KBM-7 (cell line): ENCODE data around the gene DBF4.
"Not testable (repeated sequence)": the region's sequence is repeated elsewhere in the genome, so short reads cannot be mapped to it uniquely, and the experiment has no call there.

Source experiments
- DNase-seq: peaks from one replicate; pipeline ENCODE4 v3.0.0-alpha.2; 2015
- in situ Hi-C: fragments of 300-500 bp; cut with MboI; formaldehyde crosslinking; loops from 2 replicates; pipeline ENCODE4 v1.14.3; 2020; ENCODE audit warnings: low sequenced_read_pairs, low pct_unique_long_range_greater_than_20kb, mixed read lengths

DBF4 gene, protein sequence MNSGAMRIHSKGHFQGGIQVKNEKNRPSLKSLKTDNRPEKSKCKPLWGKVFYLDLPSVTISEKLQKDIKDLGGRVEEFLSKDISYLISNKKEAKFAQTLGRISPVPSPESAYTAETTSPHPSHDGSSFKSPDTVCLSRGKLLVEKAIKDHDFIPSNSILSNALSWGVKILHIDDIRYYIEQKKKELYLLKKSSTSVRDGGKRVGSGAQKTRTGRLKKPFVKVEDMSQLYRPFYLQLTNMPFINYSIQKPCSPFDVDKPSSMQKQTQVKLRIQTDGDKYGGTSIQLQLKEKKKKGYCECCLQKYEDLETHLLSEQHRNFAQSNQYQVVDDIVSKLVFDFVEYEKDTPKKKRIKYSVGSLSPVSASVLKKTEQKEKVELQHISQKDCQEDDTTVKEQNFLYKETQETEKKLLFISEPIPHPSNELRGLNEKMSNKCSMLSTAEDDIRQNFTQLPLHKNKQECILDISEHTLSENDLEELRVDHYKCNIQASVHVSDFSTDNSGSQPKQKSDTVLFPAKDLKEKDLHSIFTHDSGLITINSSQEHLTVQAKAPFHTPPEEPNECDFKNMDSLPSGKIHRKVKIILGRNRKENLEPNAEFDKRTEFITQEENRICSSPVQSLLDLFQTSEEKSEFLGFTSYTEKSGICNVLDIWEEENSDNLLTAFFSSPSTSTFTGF

DNA sequence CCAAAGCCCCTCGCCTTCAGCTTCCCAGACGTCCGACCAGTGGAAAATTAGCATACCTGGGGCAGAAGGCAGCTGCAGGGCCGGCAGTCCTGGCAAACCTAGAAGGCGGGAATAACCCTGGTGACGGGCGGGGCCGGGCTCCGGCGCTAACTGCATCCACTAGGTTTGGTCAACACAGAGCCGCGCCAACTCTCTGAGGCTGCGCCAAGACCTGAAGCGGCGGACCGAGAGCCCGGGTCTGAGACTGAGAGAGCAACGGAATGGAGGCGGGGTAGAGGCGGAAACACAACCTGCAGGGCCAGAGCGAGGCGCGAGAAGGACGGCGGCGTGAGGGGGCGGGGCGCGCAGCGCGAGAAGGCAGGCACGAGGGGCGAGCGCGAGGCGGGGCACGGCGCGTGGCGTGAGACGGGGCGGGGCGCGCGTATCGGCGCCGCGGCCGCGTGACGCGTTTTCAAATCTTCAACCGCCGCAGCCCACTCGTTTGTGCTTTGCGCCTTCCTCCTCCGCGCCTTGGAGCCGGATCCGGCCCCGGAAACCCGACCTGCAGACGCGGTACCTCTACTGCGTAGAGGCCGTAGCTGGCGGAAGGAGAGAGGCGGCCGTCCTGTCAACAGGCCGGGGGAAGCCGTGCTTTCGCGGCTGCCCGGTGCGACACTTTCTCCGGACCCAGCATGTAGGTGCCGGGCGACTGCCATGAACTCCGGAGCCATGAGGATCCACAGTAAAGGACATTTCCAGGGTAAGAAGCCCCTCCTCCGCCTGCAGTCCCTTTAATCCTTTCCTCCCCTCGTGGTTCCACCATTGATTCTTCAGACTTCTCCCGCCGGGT, at the start of gene DBF4, which contains the start of gene SLC25A40:
TSS of gene DBF4 (plus strand) at position 454 of the 829 bp plus-strand sequence. CDS start at position 694, 240 bp downstream.
TSS of gene SLC25A40 (minus strand) at position 321 of the 829 bp plus-strand sequence. CDS start 17,633 bp downstream, outside the sequence.
- in situ Hi-C loops = no loop called here
- peak; percentile 97 for DNase-seq

DNA sequence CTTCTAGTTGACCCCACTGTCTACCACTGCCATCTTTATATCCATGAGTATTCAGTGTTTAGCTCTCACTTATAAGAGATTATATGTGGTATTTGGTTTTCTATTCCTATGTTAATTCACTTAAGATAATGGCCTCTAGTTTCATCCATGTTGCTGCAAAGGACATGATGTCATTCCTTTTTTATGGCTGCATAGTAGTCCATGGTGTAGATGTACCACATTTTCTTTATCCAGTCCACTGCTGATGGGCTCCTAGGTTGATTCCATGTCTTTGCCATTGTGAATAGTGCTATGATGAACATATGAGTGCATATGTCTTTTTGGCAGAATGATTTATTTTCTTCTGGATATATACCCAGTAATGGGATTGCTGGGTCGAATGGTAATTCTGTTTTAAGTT, 47.9 kb upstream of the DBF4 start:
- in situ Hi-C loops, DNase-seq: not testable (repeated sequence)

DNA sequence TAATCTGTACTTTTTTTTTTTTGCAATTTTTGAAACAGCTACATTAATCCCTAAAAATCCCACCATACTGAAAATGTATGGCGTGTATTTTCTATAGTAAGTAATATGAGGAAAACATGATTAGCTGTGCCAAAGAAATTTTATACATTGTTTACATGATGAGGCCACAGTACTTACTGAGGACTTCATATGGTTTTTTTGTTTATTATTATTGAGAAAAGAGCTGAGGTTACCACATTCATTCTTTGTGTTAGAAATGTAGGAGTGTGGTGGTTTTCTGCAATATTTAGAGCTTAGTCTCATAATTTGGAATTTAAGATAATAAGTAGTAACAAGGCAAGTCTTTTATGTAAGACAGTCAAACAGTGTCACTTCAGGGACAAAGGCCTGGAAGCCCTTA, 45.2 kb upstream of the DBF4 start:
- no peak for DNase-seq
- in situ Hi-C loops = no loop called here

DNA sequence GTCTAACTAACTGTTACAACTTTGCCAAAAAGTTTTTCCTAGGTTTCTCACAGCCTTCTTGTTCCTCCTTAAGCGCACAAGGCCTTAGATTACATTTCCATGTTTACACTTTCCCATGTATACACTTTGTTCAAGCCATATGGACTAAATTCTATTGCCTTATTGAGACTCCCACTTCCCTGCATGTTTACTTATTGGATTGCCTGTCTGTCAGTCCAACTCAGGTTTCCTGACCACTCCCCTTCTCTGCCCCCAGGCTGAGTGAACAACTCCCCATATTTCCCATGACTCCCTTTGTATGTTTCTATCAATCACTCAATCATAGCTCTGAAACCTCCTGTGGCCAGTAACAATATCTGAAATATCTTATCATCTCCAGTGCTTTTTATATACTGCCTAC, 43.2 kb upstream of the DBF4 start:
- DNase-seq = no peak
- in situ Hi-C loops = no loop called here

DNA sequence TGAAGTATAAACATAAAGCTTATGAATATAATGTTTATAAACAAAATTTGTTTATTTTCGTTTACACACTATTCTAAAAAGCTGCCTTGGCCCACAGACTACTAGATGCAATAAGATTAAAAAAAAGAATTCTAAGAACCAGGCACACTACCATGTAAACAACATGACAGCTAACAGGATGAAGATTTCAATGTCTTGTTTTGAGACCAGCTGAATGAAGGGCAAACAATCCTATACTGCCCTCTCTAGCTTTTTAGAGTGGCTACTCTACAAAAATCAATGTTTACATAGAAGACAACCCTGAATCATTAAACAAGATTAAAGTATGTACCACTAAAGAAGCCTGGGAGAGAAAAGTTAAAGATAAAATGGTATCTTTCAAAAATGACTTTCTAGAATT, 38.7 kb upstream of the DBF4 start:
- DNase-seq = no peak
- in situ Hi-C loops = no loop called here

DNA sequence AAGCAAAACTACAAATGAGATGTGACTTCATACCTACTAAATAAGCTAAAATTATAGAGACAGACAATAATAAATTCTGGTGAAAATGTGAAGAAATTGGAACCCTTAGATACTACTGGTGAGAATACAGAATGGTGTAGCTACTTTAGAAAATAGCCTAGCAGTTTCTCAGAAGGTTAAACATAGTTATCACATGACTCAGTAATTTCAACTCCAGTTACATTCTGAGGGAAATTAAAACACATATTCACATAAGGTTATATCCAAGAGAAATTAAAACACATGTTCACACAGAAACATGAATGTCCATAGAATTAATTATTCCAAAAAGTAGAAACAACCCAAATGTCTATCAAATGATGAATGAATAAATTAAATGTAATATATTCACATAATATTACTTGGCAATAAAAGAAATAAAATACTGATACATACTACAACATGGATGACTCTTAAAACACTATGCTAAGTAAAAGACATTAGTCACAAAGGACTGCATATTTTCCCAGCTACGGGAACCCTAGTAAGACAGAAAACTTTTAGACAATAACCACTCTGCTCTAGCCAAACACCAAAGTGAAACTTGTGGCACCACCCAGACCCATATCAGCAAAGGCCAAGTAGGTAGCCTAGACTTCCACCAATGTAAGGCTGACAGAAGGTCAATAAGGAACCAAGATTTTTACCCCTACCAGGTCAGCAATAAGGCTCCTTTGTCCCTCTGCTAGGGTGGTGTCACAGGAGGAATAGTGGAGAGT, 25.3 kb upstream of the DBF4 start:
- no peak for DNase-seq
- in situ Hi-C loops = no loop called here

DNA sequence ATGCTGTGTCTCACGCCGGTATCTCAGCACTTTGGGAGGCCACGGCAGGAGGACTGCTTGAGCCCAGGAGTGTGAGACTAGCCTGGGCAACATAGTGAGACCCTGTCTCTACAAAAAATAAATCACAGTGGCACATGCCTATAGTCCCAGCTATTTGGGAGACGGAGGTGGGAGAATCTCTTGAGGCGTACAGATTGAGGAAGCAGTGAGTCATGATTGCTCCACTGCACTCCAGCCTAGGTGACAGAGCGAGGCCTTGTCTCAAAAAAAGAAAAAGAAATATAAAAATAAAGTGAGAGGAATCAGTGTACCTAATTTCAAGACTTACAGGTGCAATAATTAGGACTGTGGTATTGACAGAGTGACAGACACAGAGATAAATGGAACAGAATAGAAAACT, 24.0 kb upstream of the DBF4 start:
- in situ Hi-C loops = no loop called here
- DNase-seq = no peak

DNA sequence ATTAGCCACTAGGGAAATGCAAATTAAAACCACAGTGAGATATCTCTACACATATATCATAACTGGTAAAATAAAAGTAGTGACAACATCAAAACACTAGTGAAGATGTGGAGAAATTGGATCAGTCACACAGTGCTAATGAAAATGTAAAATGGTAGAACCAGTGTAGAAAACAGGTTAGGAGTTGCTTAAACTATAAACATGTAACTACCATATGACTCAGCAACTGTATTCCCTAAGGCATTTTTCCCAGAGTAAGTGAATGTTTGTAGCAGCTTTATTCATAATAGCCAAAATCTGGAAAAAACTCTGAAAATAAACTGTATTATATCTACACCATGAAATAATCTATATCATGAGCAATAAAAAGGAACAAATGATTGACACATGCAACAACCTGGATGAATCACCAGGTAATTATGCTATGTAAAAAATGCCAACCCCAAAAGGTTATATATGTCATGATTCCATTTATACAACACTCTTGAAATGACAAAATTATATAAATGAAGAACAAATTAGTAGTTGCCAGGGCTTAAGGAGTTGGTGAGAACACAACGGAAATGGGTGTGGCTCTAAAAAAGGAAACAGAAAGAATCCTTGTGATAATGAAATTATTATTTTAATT, 22.9 kb upstream of the DBF4 start:
- in situ Hi-C loops = no loop called here

DNA sequence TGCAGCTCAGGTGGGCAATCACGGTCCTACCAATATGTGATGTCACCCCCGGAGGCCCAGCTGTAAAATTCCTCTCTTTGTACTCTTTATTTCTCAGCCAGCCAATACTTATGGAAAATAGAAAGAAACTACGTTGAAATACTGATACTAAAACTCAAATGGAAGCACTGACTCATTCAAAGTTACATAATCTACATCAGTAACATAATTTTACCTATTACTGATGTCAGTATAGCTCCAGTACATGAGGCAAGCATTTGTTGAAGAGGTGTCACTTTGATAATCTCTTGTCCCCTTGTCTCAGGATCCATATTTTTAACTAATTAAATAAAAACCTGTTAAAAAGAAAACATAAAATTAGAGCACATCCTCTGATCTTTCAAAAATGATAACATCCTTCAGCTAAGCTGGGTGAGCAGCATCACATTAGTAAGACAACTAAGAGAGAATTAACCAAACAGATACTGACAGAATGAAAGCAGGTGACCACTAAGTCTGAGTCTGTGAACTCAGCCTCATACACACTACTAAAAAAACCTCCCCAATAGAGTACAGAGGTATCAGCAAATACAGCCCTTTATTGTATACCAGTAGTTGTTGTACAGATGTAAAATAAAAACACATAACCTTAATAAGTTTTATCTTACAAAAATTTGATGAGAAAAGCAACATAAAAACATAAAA, 17.7 kb upstream of the DBF4 start:
- no peak for DNase-seq
- in situ Hi-C loops = no loop called here

More for the DNA sequence above, 22.9 kb upstream of the DBF4 start:
- DNase-seq = no peak

DNA sequence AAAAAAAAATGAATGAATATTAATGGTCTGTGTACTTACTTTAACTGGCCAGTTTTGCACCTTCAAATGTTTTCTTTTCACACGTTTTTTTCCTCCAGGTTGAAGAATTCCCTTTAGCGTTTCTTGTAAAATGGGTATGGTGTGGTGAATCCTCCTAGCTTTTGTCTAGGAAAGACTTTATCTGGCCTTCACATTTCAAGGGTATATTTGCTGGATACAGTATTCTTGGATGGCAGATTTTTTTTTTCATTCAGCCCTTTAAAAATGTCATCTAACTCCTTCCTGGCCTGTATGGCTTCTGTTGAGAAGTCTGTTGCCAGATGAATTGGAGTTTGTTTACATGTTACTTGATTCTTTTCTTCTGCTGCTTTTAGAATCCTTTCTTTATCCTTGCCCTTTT, 10.2 kb upstream of the DBF4 start:
- in situ Hi-C loops = no loop called here
- DNase-seq = no peak

DNA sequence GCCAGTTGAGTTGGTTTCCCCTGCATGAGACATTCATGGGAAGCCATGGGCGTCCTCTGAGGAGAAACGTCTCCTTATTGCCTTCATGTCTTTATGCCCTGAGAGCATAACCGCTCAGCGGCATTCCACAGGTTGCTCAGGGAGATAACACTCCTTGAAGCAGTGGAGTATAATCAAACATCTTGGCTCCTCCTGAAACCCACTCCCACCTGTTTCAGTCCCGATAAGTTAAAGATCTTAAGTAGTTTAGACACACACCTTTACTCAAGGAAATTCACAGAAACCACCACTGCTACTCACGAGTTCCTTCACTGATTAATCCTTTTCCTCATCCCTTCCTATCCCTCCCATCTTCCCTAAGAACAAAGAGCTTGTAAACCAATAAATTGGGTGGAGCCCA, 9.8 kb upstream of the DBF4 start:
- DNase-seq, in situ Hi-C loops: not testable (repeated sequence)

DNA sequence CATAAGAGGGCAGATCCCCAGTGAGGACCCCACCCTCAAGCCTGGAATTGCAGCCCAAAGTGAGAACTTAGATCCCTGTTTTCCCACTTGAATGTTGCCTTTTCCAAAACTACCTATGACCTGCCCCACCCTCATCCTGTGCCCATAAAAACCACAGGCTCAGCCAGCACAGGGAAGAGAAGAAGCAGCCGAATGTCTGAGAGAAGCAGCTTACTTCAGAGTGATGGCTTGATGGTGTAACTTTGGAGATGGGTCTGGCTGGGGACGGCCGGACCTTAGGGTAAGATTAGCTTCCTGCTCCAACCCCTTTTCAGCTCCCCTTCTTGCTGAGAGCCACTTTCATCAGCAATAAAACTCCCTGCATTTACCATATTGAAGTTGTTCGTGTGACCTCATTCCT, 5.8 kb upstream of the DBF4 start:
- DNase-seq = no peak
- in situ Hi-C loops = no loop called here

DNA sequence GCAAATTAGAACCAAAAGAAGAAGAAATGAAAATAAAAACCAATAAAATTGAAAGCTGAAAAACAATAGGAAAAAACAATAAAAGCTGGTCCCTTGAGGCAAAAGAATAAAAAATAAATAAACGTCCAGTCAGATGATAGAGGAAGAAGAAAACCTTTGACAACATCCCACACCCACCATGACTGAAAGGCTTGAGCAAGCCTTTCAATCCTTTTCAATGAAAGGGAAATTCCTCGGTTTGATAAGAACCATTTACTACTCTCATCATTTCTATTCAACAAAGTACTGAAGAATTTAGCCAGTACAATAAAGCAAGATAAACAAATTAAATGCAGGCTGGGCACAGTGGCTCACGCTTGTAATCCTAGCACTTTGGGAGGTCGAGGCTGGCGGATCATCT, 3.9 kb upstream of the DBF4 start:
- in situ Hi-C loops = no loop called here

DNA sequence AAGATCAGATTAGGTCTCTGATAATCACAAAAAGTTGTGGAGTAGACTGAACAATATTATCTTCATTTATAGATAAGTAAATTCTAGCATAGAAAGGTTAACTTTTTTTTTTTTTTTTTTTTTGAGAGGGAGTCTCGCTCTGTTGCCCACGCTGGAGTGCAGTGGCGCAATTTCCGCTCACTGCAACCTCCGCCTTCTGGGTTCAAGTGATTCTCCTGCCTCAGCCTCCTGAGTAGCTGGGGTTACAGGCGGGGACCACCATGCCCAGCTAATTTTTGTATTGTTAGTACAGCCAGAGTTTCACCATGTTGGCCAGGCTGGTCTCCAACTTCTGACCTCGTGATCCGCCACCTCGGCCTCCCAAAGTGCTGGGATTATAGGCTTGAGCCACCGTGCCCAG, 3.0 kb upstream of the DBF4 start:
- peak; percentile 8 for DNase-seq
- in situ Hi-C loops = not testable (repeated sequence)

More for the DNA sequence above, 3.9 kb upstream of the DBF4 start:
- DNase-seq = no peak

DNA sequence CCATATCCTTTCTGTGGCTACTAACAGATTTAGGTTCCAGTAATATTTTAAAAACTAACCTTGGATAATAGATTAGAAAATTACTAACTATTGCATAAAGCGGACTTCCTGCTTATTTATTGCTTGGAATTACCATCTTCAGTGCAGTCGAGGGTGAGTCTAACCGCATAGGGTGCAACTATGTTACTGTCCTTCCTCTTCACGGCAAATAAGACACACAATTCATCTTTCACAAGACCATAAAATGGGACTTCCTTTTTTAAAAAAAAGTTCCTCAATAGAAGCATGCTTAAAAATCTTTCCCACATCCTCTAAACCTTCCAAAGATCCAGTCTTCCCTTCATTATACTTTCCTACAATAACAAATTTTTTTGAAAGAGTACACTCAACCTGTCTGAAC, 2.2 kb upstream of the DBF4 start:
- in situ Hi-C loops = no loop called here
- peak; percentile 88 for DNase-seq

DNA sequence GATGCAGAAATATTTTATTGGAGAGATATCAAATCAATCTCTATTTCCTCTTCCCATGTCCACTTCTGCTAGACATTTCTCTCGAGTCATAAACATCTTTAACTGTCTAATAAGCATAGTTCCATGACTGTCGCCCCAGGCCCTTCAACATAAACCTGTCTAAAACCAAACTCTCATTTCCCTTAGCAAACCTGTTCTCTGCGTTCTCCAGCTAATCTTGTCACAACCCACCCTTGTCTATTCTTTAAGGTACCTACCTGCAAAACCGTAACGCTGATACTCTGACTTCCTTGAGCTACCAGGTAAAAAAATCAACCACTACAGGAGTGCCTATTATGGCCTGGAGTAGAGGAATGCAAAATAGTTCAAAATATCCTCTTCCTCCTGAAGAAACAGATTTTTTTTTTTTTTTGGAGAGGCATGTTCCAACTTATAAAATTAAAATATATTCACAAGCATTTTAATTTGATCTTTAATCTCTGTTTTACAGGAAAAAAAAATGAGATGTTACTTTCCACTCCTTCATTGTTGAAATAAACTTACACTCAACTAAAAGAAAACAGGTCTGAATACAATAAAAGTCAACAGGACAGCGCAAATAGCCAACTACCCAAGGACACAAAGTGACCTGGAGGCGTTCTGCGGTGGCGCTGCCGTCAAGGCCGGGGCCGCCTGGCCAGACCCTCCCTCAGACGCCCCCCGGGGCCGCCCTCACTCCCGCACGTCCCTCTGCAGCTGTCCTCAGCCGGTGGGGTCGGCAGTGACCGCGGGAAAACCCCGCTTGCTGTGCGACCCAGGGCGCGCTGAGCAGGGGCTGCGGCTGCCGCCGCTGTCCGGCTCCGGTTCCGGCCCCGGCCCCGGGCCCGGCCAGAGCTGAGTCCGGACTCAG, 898 bp upstream of the DBF4 start:
- in situ Hi-C loops = no loop called here

DNA sequence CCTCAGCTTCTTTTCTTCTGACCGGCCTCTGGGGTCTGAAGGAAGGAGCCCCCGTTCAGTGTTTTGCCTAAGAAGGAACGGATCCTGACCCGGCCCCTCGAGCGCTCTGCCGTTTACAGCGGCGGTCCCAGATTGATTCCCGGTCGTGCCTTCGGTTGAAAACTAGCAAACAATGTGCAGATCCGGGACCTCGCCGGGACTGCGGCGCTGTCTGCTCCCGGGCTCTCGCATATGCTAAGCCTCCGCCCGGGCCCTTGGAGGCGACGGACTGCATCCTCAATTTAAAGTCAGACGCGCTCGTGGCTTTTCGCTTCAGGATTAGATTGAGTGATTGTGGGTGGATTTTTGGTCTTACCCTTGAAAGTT, 559 bp downstream of the DBF4 start:
- DNase-seq = peak; percentile 68
- in situ Hi-C loops = no loop called here

More for the DNA sequence above, 898 bp upstream of the DBF4 start:
- DNase-seq = peak; percentile 21
